NCI-H82 treated with DMSO at 0.1 percent for 48 hours (cell line): ENCODE results near the gene ITGA5.
"Not testable (repeated sequence)": the region's sequence is repeated elsewhere in the genome, so short reads cannot be mapped to it uniquely, and the experiment has no call there.

Experiments
- DNase-seq: peaks from one replicate; lab custom pipeline; 2025; ENCODE audit not compliant: unreplicated experiment; lab: John Stamatoyannopoulos, UW

Gene ITGA5

GRCh38 chr12:54355104-54355815 is 63.8 kb downstream of the ITGA5 start:
- DNase-seq, result no peak

- DNase-seq, result not testable (repeated sequence)
These were observed 64.8 kb downstream of the ITGA5 start for GRCh38 chr12:54354271-54354670.

- DNase-seq, result no peak
These were observed 65.9 kb downstream of the ITGA5 start for GRCh38 chr12:54352891-54353874.

- peak; percentile 78 for DNase-seq
These were observed 67.0 kb downstream of the ITGA5 start for GRCh38 chr12:54352022-54352531.

GRCh38 chr12:54351341-54351740 is 67.7 kb downstream of the ITGA5 start:
- no peak for DNase-seq

- DNase-seq, result no peak
These were observed 68.3 kb downstream of the ITGA5 start for GRCh38 chr12:54350743-54351142.

- DNase-seq, result no peak
These were observed 69.4 kb downstream of the ITGA5 start for GRCh38 chr12:54349679-54350078.

GRCh38 chr12:54349036-54349435 is 70.0 kb downstream of the ITGA5 start:
- DNase-seq, result no peak
